Keratinocyte (primary cell): Measurements from ENCODE around the gene RNF149. TPM values are rescaled to one million over a fixed set of nuclear protein-coding genes. Genes with fewer than 3 reads are reported as not detected.
A peak's percentile ranks its signal among the peaks of the same experiment; 100 is the strongest.

Source experiments
- DNase-seq: peaks from one replicate; pipeline ENCODE4 v3.0.0-alpha.2; 2011; ENCODE audit warnings: low read depth, missing footprints, low spot score
- FAIRE-seq: peaks from 2 replicates; lab custom pipeline; 2011; peaks lifted over from hg19 to GRCh38; lab: Jason Lieb, UNC
- H2AFZ ChIP-seq: 2 replicates; pipeline ENCODE4 v1.6.0; 2012; ENCODE audit warnings: low read length, control low read depth, inconsistent platforms; ENCODE audit not compliant: control insufficient read depth
- H3K27ac ChIP-seq: 2 replicates; pipeline ENCODE4 v1.5.1; 2011; ENCODE audit warnings: low read length; ENCODE audit not compliant: control insufficient read depth, insufficient read depth
- H3K27me3 ChIP-seq: 3 replicates; pipeline ENCODE4 v1.6.0; 2011; ENCODE audit warnings: low read length; ENCODE audit not compliant: control insufficient read depth, insufficient read depth; ENCODE audit errors: extremely low read depth
- H3K36me3 ChIP-seq, 2 experiments: 2 replicates in 1 of 2; 3 replicates in 1 of 2; pipeline ENCODE4 v1.5.1; 2011; ENCODE audit warnings: low read length in 2 of 2, mild to moderate bottlenecking in 1 of 2; ENCODE audit not compliant: control insufficient read depth in 2 of 2, insufficient read depth in 2 of 2; ENCODE audit errors: extremely low read depth in 1 of 2
- H3K4me1 ChIP-seq: 3 replicates; pipeline ENCODE4 v1.5.1; 2011; ENCODE audit warnings: low read length; ENCODE audit not compliant: control insufficient read depth, insufficient read depth; ENCODE audit errors: extremely low read depth
- H3K4me2 ChIP-seq: 3 replicates; pipeline ENCODE4 v1.6.0; 2011; ENCODE audit warnings: low read depth, low read length; ENCODE audit not compliant: control insufficient read depth, insufficient read depth; ENCODE audit errors: extremely low read depth
- H3K4me3 ChIP-seq, 3 experiments: fragments of 200-600 bp in 1 of 3; sonication (generic) in 1 of 3; 2 replicates in 2 of 3; 3 replicates in 1 of 3; pipeline ENCODE4 v1.5.1; 2011 to 2016; ENCODE audit warnings: low read length in 3 of 3, mild to moderate bottlenecking in 3 of 3, control low read depth in 2 of 3, inconsistent platforms in 1 of 3, low read depth in 1 of 3, mixed read lengths in 1 of 3, mixed run types in 1 of 3, moderate library complexity in 1 of 3; ENCODE audit not compliant: control insufficient read depth in 2 of 3, insufficient read depth in 2 of 3; ENCODE audit errors: extremely low read depth in 1 of 3
- H3K79me2 ChIP-seq: 2 replicates; pipeline ENCODE4 v1.6.0; 2012; ENCODE audit warnings: low read length; ENCODE audit not compliant: control insufficient read depth, insufficient read depth
- H3K9ac ChIP-seq: 3 replicates; pipeline ENCODE4 v1.6.0; 2011; ENCODE audit warnings: low read length; ENCODE audit not compliant: control insufficient read depth, insufficient read depth; ENCODE audit errors: extremely low read depth
- H3K9me1 ChIP-seq: 3 replicates; pipeline ENCODE4 v1.6.0; 2011; ENCODE audit warnings: low read length; ENCODE audit not compliant: control insufficient read depth, insufficient read depth; ENCODE audit errors: extremely low read depth
- H3K9me3 ChIP-seq: 2 replicates; pipeline ENCODE4 v1.5.1; 2012; ENCODE audit warnings: low read depth, low read length; ENCODE audit not compliant: control insufficient read depth
- H4K20me1 ChIP-seq: 3 replicates; pipeline ENCODE4 v1.6.0; 2011; ENCODE audit warnings: low read length; ENCODE audit not compliant: control insufficient read depth, insufficient read depth; ENCODE audit errors: extremely low read depth
- EZH2 ChIP-seq: IDR thresholded peaks from one replicate; pipeline ENCODE4 v1.6.1; 2012; ENCODE audit warnings: inconsistent platforms, mild to moderate bottlenecking, low read length, moderate library complexity
- dilution Hi-C: fragments of 300-500 bp; cut with MboI; formaldehyde crosslinking; loops from one replicate; pipeline ENCODE4 v1.7.0; 2020; ENCODE audit warnings: low sequenced_read_pairs; ENCODE audit not compliant: extremely low pct_ligation_motif_present
- polyA plus RNA-seq, 5 experiments: library from polyadenylated mRNA; depleted of rRNA in 3 of 5; stranded (reverse) in 3 of 5; stranded (forward) in 1 of 5; unstranded in 1 of 5; fragments of >200 nt; gene quantifications; 1 replicate in 1 of 5; 2 replicates in 3 of 5; 3 replicates in 1 of 5; pipeline versions ENCODE4 v1.2.1 to v1.2.3, GENCODE V29; 2011 to 2012; ENCODE audit warnings: missing spikeins in 2 of 5, low read depth in 1 of 5, low replicate concordance in 1 of 5
- TF ChIP-seq, protein P1 (sequence below), 3 experiments: IDR thresholded peaks in 1 of 3; conservative IDR thresholded peaks in 1 of 3; optimal IDR thresholded peaks in 1 of 3; 2 replicates in 2 of 3; 3 replicates in 1 of 3; pipeline versions ENCODE3 to v1.5.1; 2011; ENCODE audit warnings: low read length in 3 of 3, mild to moderate bottlenecking in 3 of 3, moderate library complexity in 2 of 3, control low read depth in 1 of 3, inconsistent platforms in 1 of 3; ENCODE audit not compliant: insufficient read depth in 2 of 3; ENCODE audit errors: extremely low read depth in 1 of 3

The RNF149 gene
- polyA plus RNA-seq, 1 donor (not counting 4 experiments of a cell fraction or from before 2014, with no cell fraction given), result 68.0 TPM

DNA sequence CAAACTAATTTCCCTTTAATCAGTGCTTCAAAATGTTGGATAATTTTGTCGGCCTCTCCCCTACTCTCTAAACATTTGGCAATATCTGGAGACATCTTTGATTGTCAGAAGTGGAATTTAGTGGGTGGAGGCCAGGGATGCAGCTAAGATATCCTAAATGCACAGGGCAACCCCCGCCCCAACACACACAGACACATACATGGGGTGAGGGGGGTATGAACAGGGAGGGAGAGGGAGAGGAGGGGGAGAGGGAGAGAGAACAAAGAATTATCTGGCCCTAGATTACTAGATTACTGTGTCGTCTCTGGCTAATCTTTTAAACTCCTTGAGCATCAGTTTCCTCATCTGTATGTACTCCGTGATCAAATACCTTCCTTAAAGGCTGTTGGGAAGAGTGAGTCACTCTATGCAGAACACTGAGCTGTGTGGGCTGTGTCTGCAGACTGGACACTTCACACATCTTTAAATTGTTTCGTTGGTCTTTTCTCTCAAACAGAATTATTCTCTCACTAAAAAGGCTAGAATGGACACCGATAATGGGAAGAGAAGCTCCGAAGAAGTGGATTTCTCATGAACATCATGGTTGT lies 2.9 kb downstream of the RNF149 start:
- Histone ChIP-seq H3K27me3 (no peaks in the 10 kb centered on the region), H3K36me3 (peaks cover 4 to 12% of the 10 kb centered on the region in 2 experiments), H4K20me1 (peaks cover 28% of the 10 kb centered on the region), H3K9me1 (peaks cover 3% of the 10 kb centered on the region), H3K9ac (peak overlapping the region; percentile 9), H3K4me1 (peaks cover 31% of the 10 kb centered on the region), H3K79me2 (peaks cover 80% of the 10 kb centered on the region), H3K9me3 (no peaks in the 10 kb centered on the region), H3K27ac (peak overlapping the region; percentile 39), H3K4me2 (peak overlapping the region; percentile 98), H3K4me3 (peak overlapping the region; percentile 0 to 89 (median 83)), H2AFZ (no peak overlapping the region)
- DNase-seq (no peak), FAIRE-seq (peak; percentile 48)
- TF ChIP-seq EZH2, result no peak
- TF ChIP-seq, protein P1, sequence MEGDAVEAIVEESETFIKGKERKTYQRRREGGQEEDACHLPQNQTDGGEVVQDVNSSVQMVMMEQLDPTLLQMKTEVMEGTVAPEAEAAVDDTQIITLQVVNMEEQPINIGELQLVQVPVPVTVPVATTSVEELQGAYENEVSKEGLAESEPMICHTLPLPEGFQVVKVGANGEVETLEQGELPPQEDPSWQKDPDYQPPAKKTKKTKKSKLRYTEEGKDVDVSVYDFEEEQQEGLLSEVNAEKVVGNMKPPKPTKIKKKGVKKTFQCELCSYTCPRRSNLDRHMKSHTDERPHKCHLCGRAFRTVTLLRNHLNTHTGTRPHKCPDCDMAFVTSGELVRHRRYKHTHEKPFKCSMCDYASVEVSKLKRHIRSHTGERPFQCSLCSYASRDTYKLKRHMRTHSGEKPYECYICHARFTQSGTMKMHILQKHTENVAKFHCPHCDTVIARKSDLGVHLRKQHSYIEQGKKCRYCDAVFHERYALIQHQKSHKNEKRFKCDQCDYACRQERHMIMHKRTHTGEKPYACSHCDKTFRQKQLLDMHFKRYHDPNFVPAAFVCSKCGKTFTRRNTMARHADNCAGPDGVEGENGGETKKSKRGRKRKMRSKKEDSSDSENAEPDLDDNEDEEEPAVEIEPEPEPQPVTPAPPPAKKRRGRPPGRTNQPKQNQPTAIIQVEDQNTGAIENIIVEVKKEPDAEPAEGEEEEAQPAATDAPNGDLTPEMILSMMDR (optimal IDR thresholded peaks at IDR 0.05 in 1 of 3, IDR thresholded peaks at IDR 0.05 in 1 of 3, conservative IDR thresholded peaks at IDR 0.05 in 1 of 3; ENCODE audit: extremely low read depth in 1 of 3, insufficient read depth in 2 of 3, low read length in 3 of 3), result no peak
- dilution Hi-C loops, result no loop called here

DNA sequence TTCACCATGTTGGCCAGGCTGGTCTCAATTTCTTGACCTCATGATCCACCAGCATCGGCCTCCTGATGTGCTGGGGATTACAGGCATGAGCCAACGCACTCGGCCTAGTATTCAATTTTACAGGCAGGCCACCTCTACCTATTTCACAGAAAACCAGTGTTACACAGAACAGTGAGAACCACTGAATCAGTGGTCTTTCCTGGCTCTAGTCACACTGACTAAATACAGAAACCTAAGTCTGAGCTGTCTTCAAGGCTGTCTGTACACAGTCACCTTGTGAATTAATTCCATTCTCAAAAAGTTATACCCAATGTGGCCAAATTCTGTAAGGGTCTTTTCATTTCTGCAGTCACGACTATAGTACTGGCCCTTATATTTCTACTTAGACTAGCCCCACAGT lies 3.5 kb downstream of the RNF149 start:
- dilution Hi-C loops, result no loop called here
- Histone ChIP-seq H3K4me3 (no peak overlapping the region), H4K20me1 (peaks cover 33% of the 10 kb centered on the region), H3K9ac (no peak overlapping the region), H3K27me3 (no peaks in the 10 kb centered on the region), H3K79me2 (peaks cover 85% of the 10 kb centered on the region), H3K36me3 (peaks cover 4 to 12% of the 10 kb centered on the region in 2 experiments), H2AFZ (no peak overlapping the region), H3K4me2 (peak overlapping the region; percentile 98), H3K4me1 (peaks cover 27% of the 10 kb centered on the region), H3K9me1 (peaks cover 6% of the 10 kb centered on the region), H3K27ac (peak overlapping the region; percentile 39), H3K9me3 (no peaks in the 10 kb centered on the region)
- DNase-seq, result no peak
- no peak for FAIRE-seq
- no peak for TF ChIP-seq EZH2
- TF ChIP-seq, protein P1 (optimal IDR thresholded peaks at IDR 0.05 in 1 of 3, IDR thresholded peaks at IDR 0.05 in 1 of 3, conservative IDR thresholded peaks at IDR 0.05 in 1 of 3; ENCODE audit: extremely low read depth in 1 of 3, insufficient read depth in 2 of 3, low read length in 3 of 3), result no peak
